GM15510 (cell line): ENCODE data around the gene GJD4.

ENCODE experiments used
- POLR2A ChIP-seq: IDR thresholded peaks from 3 replicates; pipeline ENCODE4 v1.6.1; 2011; ENCODE audit warnings: borderline replicate concordance; ENCODE audit not compliant: insufficient read length; ENCODE audit errors: extremely low read depth

Gene GJD4

GRCh38 chr10:35643151-35644049, 38.3 kb downstream of the GJD4 start:
- no peak for TF ChIP-seq POLR2A

- TF ChIP-seq POLR2A, result no peak
Observed at GRCh38 chr10:35644050-35644950, 39.2 kb downstream of the GJD4 start.

- TF ChIP-seq POLR2A, result no peak
Observed at GRCh38 chr10:35650894-35651293, 45.8 kb downstream of the GJD4 start.

- TF ChIP-seq POLR2A, result no peak
Observed at GRCh38 chr10:35652824-35653223, 47.7 kb downstream of the GJD4 start.

- TF ChIP-seq POLR2A, result no peak
Observed at GRCh38 chr10:35657621-35658020, 52.5 kb downstream of the GJD4 start.
